Measurements from ENCODE around the gene KCNJ16.

DNA sequence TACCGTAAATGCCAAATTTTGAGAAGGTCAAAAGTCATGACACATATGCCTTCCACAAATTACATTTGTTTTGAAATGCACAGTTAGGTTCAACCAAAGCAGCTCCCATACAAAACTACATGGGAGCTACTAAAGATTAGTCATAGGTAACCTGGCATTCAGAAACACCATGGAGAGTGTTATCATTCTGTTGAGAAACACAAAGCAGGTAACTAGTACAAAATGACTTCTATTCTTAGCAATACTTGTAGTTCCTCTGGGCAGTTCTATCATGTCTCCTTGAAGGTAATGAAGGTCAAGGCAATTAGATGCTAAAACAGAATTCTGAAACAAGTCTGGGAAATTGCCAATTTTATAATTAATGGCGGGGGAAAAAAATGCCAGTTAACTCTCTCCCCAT lies 39.4 kb downstream of the KCNJ16 start:
- TF ChIP-seq, protein P1, sequence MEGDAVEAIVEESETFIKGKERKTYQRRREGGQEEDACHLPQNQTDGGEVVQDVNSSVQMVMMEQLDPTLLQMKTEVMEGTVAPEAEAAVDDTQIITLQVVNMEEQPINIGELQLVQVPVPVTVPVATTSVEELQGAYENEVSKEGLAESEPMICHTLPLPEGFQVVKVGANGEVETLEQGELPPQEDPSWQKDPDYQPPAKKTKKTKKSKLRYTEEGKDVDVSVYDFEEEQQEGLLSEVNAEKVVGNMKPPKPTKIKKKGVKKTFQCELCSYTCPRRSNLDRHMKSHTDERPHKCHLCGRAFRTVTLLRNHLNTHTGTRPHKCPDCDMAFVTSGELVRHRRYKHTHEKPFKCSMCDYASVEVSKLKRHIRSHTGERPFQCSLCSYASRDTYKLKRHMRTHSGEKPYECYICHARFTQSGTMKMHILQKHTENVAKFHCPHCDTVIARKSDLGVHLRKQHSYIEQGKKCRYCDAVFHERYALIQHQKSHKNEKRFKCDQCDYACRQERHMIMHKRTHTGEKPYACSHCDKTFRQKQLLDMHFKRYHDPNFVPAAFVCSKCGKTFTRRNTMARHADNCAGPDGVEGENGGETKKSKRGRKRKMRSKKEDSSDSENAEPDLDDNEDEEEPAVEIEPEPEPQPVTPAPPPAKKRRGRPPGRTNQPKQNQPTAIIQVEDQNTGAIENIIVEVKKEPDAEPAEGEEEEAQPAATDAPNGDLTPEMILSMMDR (IDR thresholded peaks at IDR 0.05): no peak
- no peak for TF ChIP-seq POLR2AphosphoS5 (IDR thresholded peaks at IDR 0.05; ENCODE audit: low read depth, low read length)
- TF ChIP-seq, protein P2, sequence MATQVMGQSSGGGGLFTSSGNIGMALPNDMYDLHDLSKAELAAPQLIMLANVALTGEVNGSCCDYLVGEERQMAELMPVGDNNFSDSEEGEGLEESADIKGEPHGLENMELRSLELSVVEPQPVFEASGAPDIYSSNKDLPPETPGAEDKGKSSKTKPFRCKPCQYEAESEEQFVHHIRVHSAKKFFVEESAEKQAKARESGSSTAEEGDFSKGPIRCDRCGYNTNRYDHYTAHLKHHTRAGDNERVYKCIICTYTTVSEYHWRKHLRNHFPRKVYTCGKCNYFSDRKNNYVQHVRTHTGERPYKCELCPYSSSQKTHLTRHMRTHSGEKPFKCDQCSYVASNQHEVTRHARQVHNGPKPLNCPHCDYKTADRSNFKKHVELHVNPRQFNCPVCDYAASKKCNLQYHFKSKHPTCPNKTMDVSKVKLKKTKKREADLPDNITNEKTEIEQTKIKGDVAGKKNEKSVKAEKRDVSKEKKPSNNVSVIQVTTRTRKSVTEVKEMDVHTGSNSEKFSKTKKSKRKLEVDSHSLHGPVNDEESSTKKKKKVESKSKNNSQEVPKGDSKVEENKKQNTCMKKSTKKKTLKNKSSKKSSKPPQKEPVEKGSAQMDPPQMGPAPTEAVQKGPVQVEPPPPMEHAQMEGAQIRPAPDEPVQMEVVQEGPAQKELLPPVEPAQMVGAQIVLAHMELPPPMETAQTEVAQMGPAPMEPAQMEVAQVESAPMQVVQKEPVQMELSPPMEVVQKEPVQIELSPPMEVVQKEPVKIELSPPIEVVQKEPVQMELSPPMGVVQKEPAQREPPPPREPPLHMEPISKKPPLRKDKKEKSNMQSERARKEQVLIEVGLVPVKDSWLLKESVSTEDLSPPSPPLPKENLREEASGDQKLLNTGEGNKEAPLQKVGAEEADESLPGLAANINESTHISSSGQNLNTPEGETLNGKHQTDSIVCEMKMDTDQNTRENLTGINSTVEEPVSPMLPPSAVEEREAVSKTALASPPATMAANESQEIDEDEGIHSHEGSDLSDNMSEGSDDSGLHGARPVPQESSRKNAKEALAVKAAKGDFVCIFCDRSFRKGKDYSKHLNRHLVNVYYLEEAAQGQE (IDR thresholded peaks at IDR 0.05; ENCODE audit: insufficient read depth in 1 of 2, low read depth in 2 of 2, low read length in 1 of 2): no peak
- TF ChIP-seq TCF7L2 (IDR thresholded peaks at IDR 0.05; ENCODE audit: low read depth, low read length): no peak
- no peak for TF ChIP-seq SIN3A (IDR thresholded peaks at IDR 0.05; ENCODE audit: borderline replicate concordance, insufficient read depth, low read depth, low read length)
